Measurements from ENCODE around the gene SLC6A1.

Gene SLC6A1

GRCh38 chr3:11019116-11019819 is 26.7 kb downstream of the SLC6A1 start:
- DNase-seq (ENCODE audit: low read depth in 2 of 2), result no peak

DNA sequence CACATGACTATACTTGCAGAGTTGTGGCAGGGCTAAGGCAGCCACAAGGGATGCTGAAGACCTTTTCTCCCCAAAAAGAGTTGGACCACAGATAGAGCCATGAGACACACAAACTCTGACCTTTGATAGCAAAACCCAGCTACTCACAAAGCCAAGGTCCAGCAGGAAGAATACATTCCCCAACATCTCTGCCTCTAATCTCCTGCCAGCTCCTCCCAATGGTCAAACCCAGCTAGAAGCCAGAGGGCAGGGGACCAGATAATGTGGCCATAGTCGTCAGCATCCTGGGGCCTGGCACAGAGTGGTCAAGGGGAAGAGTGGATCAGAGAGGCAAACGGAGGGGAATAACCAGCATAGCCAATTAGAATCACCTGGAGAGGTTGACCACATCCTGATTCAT is 28.2 kb downstream of the SLC6A1 start:
- DNase-seq (ENCODE audit: low read depth in 2 of 2), result no peak

DNA sequence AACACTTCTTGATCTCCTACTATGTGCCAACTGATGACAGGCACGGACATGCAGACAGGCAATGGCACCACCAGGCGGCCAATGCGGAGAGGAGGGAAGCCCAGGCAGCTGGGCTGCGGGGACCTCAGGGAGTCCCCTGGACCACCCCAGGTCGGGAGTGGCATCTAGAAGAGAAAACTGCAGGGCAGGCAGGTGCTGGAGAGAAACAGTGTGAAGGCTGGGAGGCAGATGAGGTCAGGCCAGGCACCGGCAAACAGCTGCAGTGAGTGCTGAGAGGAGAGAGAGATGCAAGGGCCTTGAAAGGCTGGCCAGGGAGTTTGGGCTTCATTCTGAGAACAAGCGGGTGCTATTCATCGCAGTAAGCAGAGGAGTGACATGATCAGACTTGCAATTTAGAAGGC is 29.1 kb downstream of the SLC6A1 start:
- DNase-seq (ENCODE audit: low read depth in 2 of 2), result no peak

DNA sequence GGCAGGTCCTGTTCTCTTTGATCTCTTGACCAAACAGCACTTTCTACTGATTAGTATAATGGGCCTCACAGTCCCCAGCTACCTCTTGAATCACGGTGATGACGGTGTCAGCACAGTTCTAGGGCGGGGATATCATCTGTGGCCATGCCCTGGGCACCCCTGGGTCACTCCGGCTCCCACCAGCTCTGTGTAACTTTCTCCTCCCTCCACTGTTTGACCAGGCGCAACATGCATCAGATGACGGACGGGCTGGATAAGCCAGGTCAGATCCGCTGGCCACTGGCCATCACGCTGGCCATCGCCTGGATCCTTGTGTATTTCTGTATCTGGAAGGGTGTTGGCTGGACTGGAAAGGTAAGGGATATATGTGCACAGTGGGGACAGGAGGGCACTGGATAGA is 29.6 kb downstream of the SLC6A1 start:
- DNase-seq (ENCODE audit: low read depth in 2 of 2), result no peak

DNA sequence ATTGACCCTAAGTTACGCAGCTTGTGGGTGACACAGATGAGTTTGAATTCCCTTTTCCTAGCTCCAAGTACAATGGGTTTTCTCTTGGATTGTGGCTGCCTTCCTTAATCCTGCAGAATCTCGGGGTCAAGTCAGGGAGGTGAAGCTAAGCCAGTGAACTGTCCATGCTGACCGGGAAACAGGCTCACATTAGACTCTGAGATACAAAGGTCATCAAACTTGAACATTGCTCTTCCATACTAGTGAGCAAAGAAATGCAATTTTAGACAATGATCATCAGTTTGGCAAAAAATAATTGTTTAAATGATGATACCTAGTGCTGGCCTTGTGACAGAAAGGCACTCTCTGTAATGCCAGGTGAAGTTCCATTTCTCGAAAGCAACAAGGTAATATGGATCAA is 31.6 kb downstream of the SLC6A1 start:
- no peak for DNase-seq (ENCODE audit: low read depth in 2 of 2)

- DNase-seq (ENCODE audit: low read depth in 2 of 2), result no peak
Observed at GRCh38 chr3:11029948-11030347, 37.4 kb downstream of the SLC6A1 start.

GRCh38 chr3:11033871-11034270 is 41.3 kb downstream of the SLC6A1 start:
- DNase-seq (ENCODE audit: low read depth in 2 of 2), result no peak

- no peak for DNase-seq (ENCODE audit: low read depth in 2 of 2)
Observed at GRCh38 chr3:11034309-11034985, 41.9 kb downstream of the SLC6A1 start.

- DNase-seq (ENCODE audit: low read depth in 2 of 2), result no peak
Observed at GRCh38 chr3:11035757-11036505, 43.4 kb downstream of the SLC6A1 start.

GRCh38 chr3:11037241-11037873 is 44.8 kb downstream of the SLC6A1 start:
- DNase-seq (ENCODE audit: low read depth in 2 of 2), result no peak

DNA sequence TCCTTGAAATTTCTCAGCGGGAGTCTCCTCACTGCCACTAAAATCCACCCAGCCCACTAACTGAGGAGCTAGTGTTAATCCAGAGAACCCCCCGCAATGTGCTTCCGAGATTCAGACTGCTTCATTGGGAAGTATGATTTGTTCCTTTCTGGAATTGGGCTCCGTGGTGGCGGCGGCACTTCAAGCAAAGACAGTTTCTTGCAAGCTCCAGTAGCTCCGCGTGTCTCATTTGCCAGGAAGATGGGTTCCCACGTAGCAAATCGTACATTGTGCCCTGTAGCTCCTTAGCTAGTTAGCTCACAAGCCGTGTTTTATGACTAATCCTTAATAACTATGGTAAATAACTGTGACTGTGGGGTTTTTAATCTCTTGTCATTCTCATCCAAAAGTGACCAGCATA is 45.4 kb downstream of the SLC6A1 start:
- DNase-seq (ENCODE audit: low read depth in 2 of 2), result no peak

GRCh38 chr3:11045536-11045935 is 53.0 kb downstream of the SLC6A1 start:
- no peak for DNase-seq (ENCODE audit: low read depth in 2 of 2)

GRCh38 chr3:11047500-11047899 is 55.0 kb downstream of the SLC6A1 start:
- no peak for DNase-seq (ENCODE audit: low read depth in 2 of 2)

GRCh38 chr3:11050666-11051323 is 58.2 kb downstream of the SLC6A1 start:
- DNase-seq (ENCODE audit: low read depth in 2 of 2), result no peak

DNA sequence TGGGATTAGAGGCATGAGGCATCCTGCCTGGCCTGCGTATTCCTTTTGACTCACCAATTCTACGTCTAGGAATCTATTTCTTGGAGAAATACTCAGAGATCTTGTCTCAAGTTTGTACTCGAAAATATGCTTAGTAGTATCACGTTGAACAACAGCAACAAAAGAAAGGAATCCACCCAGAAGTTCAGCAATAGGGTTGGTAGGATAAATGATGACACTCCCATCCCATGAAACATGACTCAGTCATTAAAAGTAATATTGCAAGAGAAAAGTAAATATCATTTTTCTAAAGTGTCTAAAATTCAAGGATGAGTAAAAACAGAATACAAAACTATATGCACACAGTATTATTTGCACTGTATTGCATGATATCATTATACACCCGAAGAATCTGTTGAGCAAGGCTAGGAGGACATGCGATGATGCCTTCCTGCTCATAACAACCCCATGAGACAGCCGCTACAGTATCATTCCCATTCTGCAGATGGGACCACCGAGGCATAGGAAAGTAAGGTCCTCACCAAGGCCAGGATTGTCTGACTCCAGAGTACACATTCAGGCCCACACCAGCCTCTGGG is 61.5 kb downstream of the SLC6A1 start:
- no peak for DNase-seq (ENCODE audit: low read depth in 2 of 2)

- no peak for DNase-seq (ENCODE audit: low read depth in 2 of 2)
Observed at GRCh38 chr3:11054739-11055438, 62.3 kb downstream of the SLC6A1 start.

DNA sequence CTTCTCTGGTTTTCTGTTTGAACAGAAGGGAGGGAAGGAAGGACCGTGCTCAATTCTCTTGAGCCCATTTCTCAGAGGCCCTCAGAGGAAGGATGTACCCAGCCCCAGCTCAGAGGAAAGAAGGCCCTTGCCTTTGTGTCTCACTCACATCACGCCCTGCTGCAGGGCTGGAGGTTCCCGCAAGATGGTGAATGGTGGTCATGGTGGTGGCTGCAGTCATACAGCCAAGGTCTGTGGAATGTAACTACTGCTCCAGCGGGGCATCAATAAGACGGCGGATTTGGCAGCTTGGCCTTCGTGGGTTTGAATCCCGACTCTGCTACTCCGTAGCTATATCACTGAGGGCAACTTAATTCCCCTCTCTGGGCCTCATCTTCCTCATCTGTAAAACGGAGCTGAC is 62.9 kb downstream of the SLC6A1 start:
- no peak for DNase-seq (ENCODE audit: low read depth in 2 of 2)

- no peak for DNase-seq (ENCODE audit: low read depth in 2 of 2)
Observed at GRCh38 chr3:11056531-11057050, 64.0 kb downstream of the SLC6A1 start.

GRCh38 chr3:11057655-11058054 is 65.1 kb downstream of the SLC6A1 start:
- no peak for DNase-seq (ENCODE audit: low read depth in 2 of 2)

DNA sequence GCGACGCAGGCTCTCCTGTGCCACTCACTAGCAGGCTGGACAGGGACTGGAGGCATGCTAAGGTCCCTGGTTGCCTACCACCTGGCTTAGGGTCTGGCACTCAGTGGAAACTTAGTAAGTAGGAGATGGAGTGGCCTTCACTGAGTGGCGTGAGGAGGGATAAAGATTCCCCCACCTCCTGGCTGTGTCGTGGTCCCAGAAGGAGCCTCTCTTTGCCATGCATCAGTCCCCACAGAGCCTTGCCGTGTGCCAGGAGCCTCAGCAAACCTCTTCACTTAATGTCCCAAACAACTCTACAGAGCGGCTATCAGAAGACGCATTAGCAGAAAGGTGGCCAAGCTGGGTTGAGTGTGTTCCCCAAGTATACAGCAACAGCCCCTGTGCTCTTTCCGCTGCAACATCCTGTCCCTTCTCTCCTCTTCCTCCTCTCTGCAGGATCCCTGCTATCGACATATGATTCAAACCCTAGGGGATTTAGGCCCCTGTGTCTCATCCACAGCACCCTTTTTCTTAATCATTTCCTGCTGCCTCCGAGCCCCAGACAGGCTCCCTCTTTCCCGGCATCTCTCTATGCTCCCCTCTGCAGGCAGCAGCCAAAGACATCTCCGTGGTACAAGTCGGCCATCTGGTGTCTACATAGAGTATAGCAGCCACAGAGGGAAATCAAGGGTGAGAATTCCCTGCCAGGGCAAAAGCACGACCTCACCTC is 66.7 kb downstream of the SLC6A1 start:
- DNase-seq (ENCODE audit: low read depth in 2 of 2), result peak; percentile 20 to 23
